ENCODE results near the gene OTULIN.

OTULIN gene

DNA sequence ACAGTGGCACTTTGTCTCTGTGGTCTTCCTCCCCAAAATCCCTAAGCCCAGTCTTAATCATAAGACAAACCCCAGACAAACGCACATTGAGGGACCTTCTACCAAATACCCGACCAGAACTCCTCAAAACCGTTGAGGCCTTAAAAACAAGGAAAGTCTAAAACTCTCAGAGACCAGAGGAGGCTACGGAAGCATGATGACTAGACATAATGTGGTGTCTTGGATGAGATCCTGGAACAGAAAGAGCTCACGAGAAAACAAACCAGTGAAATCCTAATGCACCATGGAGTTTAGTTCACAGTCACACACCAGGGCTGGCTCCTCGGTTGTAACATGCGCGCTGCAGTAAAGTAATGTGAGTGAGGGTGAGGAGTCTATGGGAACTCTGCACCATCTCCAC, 58.4 kb downstream of the OTULIN start:
- no peak for DNase-seq

DNA sequence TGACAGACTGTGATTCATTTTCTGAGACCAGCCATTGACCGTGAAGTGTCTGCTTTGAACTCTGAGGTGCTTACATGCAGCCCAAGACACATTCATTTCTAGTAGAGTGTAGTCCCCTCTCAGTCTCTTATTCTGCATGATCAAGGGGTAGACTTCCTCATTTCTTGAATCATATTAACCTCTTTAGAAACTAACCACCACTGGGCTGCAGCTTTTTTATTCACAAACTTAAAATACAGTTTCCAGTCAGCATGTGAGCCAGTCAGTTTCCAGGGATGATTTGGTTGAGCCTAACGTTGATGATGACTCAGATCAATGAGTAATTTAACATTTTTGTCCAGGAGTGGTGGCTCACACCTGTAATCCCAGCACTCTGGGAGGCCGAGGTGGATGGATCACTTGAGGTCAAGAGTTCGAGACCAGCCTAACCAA, 59.2 kb downstream of the OTULIN start:
- peak; percentile 30 for DNase-seq

DNA sequence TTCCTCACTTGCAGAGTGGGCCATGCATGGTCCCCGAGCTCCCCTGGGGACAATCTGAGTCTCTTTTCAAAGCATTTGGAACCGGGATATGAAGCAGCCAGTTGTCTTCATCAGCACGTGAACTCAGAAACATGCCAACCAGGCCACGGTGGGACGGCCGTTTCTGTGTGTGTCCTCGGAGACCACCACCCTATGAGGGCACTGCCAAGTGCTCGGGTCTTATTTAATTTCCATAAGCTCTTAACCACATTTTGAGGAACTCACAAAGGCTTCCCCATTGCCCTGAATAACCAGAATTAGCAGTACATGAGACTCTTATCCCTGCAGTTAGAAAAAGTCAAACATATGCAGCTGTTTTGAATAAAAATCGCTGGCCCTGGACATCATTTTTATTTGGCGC, 60.1 kb downstream of the OTULIN start:
- no peak for DNase-seq

DNA sequence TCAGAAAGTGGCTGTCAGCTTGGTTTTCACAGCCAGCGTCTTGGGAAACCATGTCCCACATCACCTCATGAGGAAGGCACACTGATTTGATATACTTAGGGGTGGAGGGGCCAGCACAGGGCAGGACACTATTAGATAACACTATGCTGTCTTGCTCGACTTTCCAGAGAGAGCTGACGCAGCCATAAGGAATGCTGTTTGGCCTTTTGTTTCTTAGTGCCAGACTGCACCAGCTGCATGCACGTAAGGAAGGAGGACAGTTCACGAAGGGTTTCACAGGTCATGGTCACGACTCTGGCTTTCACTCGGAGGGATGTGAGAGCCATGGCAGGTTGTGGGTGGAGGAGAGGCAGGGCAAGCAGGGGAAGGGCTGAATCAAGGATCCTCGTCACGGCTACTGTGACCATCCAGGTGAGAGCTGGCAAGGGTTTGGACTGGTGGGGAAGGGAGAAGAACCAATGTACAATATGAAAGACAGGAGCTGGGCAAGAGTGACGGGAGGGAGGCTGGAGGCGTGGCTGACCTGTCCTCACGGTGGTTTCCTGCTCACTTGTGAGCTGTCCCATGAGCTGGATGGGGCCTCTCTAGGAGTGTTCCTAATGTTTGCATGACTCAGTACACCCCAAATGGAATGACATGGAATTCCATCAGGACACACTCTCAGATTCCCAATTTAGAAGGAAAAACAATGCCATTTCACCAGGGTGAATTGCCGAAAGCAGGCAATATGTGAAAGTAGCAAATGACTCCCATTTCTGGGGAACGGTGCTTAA, 61.7 kb downstream of the OTULIN start:
- DNase-seq = no peak

DNA sequence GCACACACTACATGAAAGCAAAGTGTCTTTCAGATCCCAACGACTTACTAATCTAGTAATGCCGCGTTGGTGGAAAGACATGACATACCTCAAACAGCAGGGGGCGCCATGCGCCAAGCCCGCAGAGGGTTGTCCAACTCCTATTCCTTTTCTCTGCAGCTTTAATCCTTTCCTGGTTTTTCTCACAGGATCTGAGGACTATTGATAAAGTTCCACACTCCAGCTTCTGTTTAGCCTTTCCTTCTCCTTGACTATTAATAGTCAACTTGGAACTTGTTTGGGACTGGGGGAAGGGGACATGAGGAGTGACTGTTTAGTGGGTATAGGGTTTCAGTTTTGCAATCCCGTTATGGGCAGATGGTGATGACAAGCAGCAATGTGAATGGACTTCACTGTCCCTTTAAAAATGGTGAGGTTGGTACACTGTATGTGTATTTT, 62.9 kb downstream of the OTULIN start:
- DNase-seq = peak; percentile 82

DNA sequence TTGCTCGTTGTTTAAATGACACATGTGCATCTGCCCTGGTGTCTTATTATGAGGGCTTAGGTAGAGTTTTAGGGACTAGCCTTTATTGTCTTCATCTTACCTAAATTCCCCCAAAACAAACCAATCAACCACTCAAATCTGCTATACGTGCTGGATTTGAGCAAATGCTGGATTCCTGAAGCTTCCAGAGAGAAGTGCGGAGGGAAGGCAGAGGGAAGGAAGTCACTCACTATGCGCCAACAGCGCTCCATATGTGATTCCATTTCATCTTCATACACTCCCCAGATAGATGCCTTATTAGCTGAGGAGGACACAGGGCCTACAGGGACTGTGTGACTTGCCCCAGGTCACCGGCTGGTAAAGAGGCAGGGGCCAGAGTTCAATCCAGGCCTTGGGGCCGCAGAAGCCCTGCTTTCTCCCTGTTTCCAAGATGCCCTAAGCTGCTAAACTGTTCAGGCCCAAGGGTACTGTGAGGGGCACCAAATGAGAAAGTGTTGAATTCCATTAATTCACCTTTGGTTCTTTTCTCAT, 63.5 kb downstream of the OTULIN start:
- no peak for DNase-seq

DNA sequence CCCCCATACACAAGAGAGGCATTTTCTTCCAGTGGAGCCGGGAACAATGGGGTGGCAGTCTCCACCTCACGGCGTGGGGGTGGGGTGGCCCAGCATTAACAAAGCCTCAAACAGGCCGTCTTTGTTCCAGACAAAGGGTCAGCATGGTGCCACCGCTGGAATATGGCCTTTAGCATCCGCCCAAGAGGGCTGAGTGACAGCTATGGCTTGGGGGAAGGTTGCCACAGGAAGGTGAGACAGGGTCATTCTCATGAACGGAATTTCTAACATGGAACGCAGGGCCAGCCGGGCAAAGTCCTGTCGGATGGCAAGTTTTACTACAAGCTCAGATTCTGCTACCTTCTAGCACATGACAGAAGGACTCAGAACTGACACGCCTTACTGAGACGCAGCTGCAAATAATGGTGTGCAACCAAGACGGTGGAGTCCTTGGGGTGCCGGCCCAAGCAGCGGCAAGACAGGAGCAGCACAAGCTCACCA, 64.0 kb downstream of the OTULIN start:
- no peak for DNase-seq

DNA sequence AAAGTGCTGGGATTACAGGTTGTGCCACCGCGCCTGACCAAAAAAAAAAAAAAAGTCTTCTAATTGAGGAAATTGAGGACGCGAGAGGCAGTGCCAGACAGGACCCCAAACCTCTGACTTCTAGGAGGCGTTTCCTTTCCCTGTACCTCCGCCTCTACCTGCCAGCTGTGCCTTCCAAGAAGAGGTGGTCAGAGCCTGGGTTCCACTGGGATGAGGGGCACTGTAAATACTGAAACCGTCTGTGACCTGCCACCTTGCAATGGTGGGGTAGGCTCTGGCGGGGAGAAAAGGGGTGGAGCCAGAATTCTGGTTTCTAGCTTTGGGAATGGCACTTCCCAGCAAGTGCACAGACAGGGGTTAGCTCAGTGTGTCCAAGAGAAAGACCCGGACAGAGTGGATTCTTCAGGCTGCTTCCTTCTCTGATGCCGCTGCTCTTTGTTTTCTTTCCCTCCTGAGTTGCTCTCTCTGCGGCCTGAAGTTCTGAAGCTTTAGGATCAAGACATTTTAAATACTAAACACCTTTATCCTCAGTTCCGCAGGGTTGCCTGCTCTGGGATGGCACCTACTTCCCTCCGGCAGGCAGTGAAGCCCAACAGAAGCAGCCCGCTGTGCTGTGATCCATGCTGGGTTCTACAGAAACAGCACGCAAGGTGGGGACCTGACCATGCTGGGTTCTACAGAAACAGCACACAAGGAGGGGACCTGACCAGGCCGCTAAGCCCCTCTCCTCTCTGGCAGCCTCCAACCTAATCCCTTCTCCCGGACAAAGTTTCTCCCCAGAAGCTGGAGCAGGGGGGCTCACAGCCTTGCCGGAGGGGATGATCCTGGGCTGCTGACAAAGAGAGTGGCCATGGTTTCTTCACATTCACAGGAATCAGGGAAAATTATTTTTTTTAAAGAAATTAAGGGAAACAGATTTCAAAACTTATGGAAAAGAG, 65.2 kb downstream of the OTULIN start:
- DNase-seq = no peak

DNA sequence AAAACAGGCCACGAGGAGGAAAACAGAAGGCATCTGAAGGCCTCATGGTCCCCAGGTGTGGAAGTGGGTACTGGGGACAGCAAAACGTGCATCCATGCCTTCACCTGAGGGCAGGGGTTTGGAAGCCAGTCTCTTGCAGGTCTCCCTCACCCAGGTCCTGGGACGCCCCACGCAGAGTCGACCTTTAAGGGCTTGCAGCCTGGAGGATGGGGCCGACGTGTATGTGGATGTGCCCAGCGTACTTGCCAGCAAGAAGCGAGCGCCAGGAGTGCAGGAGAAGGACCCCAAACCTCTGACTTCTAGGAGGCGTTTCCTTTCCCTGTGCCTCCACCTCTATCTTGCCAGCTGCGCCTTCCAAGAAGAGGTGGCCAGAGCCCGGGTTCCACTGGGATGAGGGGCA, 65.9 kb downstream of the OTULIN start:
- no peak for DNase-seq

DNA sequence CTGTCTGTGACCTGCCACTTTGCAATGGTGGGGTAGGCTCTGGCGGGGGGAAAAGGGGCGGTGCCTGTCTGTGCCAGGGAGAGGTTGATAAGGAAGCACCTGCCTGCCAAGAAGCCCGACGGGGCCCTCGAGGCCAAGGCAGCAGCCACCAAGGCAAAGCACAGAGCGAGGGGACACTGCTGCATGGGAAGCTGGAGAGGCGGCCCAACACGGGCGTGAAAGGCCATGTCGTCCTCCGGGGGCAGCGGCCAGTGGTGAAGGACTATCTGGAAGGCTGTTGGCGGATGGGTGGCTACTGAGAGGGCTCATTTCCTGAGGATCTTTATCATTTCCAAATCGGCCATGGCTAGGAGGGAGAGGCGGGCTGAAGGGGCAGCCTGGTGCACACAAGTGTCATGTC, 66.4 kb downstream of the OTULIN start:
- DNase-seq = no peak

DNA sequence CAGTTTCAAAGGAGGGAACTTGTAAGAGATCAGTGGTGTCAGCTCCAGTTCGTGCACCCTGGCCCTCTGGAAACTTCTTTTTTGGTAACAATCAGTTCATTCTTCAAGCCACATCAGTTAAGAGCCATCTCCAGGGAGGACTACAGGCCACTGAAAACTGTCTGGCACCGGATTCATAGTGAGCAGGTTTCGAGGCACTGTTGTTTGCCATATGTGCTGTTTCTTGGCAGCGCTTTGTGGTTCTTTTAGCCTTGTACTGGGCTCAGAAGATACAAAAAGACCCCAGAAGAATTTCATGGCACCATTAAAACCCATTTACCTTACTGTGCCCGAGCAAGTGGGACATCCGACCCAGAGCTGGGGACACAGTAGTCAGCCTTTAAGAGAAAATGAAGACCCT, 68.5 kb downstream of the OTULIN start:
- no peak for DNase-seq

DNA sequence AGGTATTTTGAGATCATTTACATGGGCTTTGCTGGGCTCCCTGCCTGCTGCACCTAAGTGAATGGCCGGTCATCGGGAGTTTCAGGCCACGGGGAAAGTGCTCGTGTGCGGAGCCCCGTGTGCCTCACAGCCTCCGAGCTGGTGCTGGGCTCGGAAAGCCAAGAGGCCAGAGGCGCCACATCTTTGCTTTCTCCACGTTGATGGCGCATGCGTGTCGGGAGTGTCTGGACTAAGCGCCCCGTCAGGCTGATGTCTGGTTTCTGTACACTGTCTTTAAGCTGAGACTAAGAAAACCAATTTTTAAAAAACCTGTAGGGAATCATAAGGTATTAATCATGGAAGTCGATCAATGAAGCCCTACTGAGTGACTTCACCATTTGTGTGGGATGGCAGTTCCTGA, 69.1 kb downstream of the OTULIN start:
- no peak for DNase-seq

DNA sequence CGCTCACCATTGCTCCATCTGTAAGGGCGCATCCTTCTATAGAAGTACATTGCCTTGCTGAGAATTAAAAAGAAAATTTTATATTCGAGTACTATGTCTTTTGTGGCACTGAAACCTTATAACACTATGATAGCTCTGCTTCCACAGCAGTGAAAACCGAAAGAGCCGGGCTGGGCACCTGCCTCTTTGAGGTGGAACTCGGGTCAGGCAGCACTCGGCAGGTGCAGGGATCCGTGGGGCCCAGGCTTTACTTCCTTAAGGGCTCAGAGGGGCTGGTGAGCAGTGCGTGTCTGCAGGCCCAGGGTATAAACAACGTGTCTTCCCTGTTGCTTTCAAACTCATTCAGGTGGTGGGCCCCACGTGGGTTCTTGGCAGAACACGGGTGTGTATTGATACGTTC, 69.9 kb downstream of the OTULIN start:
- no peak for DNase-seq

DNA sequence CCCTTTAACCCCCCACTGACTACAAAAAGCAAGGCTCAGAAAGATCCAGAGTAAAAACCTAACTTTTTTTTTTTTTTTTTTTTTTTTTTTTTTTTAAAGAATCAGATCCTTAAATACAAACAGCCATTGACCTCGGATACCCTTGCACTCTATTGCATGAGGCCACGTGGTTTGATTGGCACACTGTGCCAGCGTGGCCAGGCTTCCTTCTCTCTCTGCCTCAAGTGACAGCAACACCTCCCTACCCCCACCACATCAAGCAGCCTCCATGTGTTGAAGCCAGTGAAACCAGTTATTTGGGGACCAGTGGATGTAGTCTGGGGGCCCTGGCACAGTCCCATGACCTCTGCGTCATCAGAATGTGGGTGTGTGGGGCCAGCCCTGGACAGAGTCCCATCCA, 71.4 kb downstream of the OTULIN start:
- DNase-seq = no peak

DNA sequence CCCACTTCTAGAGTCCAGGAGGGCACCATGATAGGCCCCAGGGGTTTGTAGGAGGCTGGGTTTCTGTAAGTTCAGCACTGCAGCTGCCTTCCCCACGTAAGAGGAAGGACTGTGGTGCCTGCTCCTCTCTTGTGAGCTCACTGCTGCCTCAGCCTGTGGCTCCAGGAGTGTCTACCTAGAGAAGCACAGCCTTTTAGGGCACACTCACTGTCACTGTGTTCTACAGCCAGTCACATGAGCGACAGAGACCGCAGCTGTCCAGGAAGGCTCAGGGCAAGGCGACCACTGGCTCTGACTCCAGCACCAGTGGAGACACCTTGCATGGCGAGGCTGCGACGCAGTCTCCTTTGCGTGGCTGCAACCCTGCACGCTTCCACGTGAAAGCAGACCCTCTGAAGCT, 72.8 kb downstream of the OTULIN start:
- DNase-seq = no peak

DNA sequence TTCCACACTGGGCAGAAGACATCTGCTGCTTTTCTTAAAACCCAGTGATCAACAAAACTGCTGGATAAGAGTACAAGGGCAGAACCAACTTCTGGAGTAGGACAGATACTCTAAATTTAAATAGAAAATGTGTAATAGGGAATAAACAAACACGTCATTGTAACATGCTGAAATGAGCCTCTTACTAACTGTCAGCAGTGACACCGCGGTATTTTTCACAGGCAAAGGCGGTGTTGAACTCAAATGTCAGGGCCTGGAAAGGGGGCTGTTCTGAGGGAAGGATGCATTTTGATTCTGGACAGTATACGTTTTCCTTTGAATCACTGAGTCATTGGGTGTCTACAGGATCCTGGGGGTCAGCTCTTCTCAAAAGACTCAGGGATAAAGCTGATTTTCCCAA, 73.5 kb downstream of the OTULIN start:
- DNase-seq = no peak

DNA sequence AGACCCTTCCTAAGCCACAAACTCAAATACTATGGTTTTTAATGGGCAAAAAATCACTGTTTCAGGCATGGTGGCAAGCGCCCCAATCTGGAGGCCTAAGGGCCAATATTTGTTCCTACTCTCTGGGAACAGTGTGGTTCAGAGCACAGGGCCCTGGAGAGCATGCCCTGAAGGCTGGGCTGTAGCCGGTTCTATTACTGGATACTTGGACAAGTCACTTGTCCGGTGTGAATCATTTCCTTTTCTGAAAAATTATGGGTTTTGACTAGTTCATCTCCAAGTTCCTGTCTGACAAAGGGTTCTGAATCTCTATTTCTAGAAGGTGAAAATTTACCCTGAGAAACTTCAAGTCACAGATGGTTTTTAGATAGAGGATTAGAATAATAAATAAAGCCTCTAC, 75.0 kb downstream of the OTULIN start:
- no peak for DNase-seq

DNA sequence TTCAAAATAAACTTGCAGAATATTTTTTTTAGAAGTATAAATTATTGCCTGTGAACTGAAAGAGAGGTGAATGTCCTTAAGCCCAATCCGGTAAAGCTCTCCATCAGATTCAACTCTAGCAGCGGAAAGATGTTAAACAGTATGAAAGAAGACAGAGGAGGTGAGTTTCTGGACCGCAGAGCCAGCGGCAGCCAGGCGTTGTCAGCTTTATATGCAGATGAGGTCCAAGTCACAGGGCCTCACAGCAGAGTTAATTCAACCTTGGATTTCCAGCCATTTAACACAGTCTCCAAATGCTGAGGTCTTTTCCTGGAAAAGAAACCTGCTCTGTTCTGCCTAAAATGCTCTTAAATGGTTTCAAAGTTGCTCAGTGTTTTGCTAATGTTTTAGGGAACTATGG, 75.5 kb downstream of the OTULIN start:
- no peak for DNase-seq

DNA sequence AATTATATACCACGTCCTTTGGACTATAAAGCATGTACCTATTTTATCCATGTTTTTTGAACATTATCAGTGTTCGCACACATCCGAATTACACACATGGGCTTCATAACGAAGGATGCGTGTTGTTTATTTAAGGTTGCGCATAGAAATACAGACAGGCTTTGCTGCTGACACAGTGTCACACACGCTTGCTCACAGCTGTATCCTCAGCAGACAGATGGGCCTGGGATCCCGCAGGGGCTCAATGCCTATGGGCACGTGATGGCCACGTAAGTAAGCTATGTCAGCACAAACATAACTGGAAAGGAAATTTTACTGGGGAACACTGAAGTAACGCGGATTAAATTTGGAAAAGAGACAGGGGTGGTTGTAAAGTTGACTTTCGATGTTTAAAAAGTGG, 76.6 kb downstream of the OTULIN start:
- no peak for DNase-seq

DNA sequence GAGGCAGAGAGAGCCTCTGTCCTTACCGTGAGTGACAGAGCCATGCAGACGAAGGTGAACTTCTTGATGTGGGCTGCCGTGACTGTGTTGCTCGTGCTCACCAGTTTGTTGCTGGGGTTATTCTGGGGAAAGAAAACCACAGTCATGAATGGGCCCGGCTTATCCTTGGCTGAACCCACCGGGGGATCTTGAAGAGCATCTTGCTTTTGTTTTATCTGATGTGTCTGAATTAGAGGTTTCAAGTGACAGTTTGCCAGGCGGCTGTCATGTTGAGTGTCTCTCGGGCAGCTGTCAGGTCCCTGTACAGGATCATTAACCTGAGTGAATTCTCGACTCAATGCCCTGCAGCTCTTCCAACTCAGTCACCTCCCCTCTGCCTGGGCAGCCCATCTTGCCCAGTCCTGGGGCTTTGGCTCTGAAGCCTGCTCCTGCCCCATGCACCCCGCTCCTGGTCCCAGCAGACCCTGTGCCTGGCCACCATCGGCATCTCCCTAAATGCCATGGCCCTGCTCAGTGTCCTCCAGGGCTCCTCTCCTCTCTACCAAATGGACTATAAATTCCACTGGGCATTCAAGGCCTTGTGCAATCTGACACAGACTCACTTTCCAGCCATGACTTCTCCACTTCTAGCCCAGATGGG, 77.4 kb downstream of the OTULIN start:
- no peak for DNase-seq

DNA sequence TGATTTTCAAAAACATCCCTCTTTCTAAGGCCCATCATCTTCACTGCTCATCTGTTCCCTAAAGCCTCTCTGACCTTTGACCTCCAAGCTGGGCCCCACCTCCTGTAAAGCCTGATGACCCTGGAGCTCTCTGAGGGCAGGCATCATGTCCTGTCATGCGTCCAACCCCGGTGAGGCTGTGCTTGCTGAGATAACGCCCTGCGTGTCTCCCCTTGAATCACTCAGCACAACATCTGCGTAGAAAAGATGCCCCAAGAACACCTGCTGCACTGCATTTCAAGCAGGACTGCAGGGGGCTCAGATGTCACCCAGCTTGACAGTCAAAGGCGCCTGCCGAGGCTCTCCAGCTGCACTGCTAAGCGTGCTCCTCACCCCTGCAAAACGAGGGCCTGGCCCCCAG, 78.0 kb downstream of the OTULIN start:
- DNase-seq = no peak

DNA sequence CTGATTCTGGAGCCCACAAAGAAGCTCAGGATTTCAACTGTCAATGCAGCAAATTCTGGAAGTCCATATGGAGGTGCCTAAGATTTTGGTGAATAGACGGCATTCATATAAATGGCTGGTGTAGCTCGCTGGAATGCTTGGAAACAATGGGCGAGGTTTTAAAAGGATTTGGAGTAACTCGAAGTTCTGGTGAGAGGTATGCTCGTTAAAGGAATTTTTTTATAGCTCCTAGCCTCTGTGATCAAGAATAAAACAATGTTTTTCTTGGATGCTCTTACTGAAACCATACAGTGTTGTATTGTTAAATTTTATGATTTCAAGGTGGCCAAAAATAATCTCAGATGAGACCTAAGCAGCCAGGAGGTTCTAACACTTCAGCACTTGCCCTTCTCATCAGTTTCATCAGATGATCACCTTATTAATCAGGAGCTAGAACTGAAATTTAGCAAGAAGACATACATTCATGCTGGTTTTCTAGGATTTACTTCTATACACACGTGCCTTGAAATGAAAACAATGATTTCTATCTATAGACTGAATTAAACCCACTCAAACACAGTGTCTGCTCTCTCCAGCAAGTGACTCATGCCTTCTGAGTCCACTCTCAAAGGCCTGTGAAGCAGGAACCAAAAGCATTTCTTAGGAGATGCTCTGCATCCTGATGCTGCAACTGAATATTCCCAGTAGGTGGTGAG, 79.2 kb downstream of the OTULIN start:
- no peak for DNase-seq
